Activated naive CD4-positive, alpha-beta T cell treated with anti-CD3 and anti-CD28 coated beads for 36 hours (primary cell): Measurements from ENCODE around the gene ZNF638. TPM values are rescaled to one million over a fixed set of nuclear protein-coding genes. Genes with fewer than 3 reads are reported as not detected.
A peak's percentile ranks its signal among the peaks of the same experiment; 100 is the strongest.
"Not testable (repeated sequence)": the region's sequence is repeated elsewhere in the genome, so short reads cannot be mapped to it uniquely, and the experiment has no call there.

Experiments
- CTCF ChIA-PET: fragments of 350-600 bp; sonication (Branson Sonifier 250); formaldehyde crosslinking; loops from one replicate; lab custom pipeline; 2021; ENCODE audit warnings: antibody characterized with exemption; lab: Charles Lee
- DNase-seq: peaks from one replicate; pipeline ENCODE4 v3.0.0-alpha.2; 2020
- H3K27ac Mint-ChIP-seq: one replicate; pipeline ENCODE4 v1.8.0; 2021; ENCODE audit warnings: mild to moderate bottlenecking, mixed read lengths
- H3K27me3 Mint-ChIP-seq: one replicate; pipeline ENCODE4 v1.8.0; 2021; ENCODE audit warnings: low read depth, mixed read lengths
- H3K36me3 Mint-ChIP-seq: one replicate; pipeline ENCODE4 v1.8.0; 2021; ENCODE audit warnings: low read depth, mixed read lengths
- H3K4me1 Mint-ChIP-seq: one replicate; pipeline ENCODE4 v1.8.0; 2021; ENCODE audit warnings: low read depth, mixed read lengths
- H3K4me3 Mint-ChIP-seq: one replicate; pipeline ENCODE4 v1.8.0; 2021; ENCODE audit warnings: mild to moderate bottlenecking, moderate library complexity, mixed read lengths
- H3K9me3 Mint-ChIP-seq: one replicate; pipeline ENCODE4 v1.8.0; 2021; ENCODE audit warnings: mixed read lengths
- intact Hi-C: fragments of 100-400 bp; cut with micrococcal nuclease; formaldehyde crosslinking; loops from one replicate; pipeline ENCODE4 v1.15.1; 2023
- total RNA-seq, 2 experiments: library from RNA; stranded (reverse); gene quantifications; one replicate each; pipeline ENCODE4 v1.2.3, GENCODE V29; 2021

Gene ZNF638
- total RNA-seq, 2 experiments from 2014 or later: 79.8 to 84.0 TPM

DNA sequence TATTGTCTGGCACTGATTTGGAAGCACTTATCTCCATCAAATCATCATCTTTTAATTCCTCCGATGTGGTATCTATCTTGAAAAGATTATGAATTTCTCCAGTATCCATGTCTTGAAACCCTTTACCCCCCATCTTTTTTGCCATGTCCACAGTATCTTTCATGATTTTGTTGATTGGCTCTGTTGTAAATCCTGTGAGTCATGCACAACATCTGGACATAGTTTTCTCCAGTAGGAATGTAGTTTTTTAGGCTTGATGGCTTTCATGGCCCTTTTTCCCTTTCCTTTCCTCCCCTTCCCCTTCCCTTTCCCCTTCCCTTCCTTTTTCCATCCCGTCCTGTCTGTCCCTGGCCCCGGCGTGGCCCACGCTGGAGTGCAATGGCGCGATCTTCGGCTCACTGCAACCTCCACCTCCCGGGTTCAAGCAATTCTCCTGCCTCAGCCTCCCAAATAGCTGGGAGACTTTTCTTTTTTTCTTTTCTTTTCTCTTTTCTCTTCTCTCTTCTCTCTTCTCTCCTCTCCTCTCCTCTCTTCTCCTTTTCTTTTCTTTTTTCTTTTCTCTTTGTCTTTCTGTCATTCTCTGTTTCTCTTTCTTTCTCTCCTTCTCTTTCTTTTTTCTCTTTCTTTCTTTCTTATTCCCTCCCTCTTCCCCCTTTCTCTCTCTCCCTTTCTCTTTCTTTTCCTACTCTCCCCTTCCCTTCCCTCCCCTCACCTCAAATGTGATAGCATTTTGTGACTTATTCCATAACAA, 18.4 kb upstream of the ZNF638 start:
- CTCF ChIA-PET: interaction anchor here (1.0 to 2.0 kb wide), 2 partner anchors 13 to 291 kb away, joined by 3 to 5 read pairs; no protein-coding TSS in a partner anchor
- no peak for DNase-seq
- Mint-ChIP-seq H3K9me3 (peaks cover 8% of the 10 kb centered on the region), H3K27ac (no peak overlapping the region), H3K36me3 (peaks cover 6% of the 10 kb centered on the region), H3K27me3 (peaks cover 2% of the 10 kb centered on the region), H3K4me3 (no peak overlapping the region), H3K4me1 (no peaks in the 10 kb centered on the region)
- intact Hi-C loops: no loop called here

GRCh38 chr2:71317060-71317459, 14.5 kb upstream of the ZNF638 start:
- Mint-ChIP-seq H3K4me1 (no peaks in the 10 kb centered on the region), H3K27ac (no peak overlapping the region), H3K27me3 (peaks cover 2% of the 10 kb centered on the region), H3K9me3 (peaks cover 39% of the 10 kb centered on the region), H3K4me3 (no peak overlapping the region), H3K36me3 (peaks cover 9% of the 10 kb centered on the region)
- CTCF ChIA-PET: no interaction called here
- no peak for DNase-seq
- intact Hi-C loops: no loop called here

- peaks cover 45% of the 10 kb centered on the region for H3K9me3 Mint-ChIP-seq
- H3K27me3 Mint-ChIP-seq, H3K27ac Mint-ChIP-seq, intact Hi-C loops, H3K4me1 Mint-ChIP-seq, DNase-seq, H3K36me3 Mint-ChIP-seq, H3K4me3 Mint-ChIP-seq: not testable (repeated sequence)
- CTCF ChIA-PET: interaction anchor here (0.6 to 1.1 kb wide), 2 partner anchors 19 to 226 kb away, joined by 3 read pairs; no protein-coding TSS in a partner anchor
These were observed 13.7 kb upstream of the ZNF638 start for GRCh38 chr2:71317900-71318299.

DNA sequence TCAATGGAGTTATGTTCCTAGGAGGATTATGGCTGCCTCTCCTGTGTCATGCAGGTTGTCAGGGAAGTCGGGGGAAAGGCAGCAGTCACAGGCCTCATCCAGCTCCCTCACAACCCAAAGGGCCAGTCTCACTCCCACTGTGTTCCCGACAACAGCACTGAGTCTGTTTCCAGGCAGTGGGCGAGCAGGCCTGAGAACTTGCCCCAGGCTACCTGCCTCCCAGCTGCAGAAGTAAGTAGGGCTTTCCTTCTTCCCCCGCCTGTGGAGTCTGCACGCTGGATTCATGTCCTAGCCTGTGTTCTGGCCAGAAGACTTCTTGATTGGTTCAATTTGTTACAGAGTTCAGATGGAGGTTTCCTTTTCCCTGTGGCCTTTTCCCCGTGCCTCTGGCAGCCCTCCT, 8.2 kb upstream of the ZNF638 start:
- Mint-ChIP-seq H3K9me3 (peaks cover 35% of the 10 kb centered on the region), H3K4me3 (no peak overlapping the region), H3K27ac (no peak overlapping the region), H3K36me3 (peaks cover 3% of the 10 kb centered on the region), H3K27me3 (no peaks in the 10 kb centered on the region), H3K4me1 (no peaks in the 10 kb centered on the region)
- DNase-seq: no peak
- intact Hi-C loops: no loop called here
- CTCF ChIA-PET: interaction anchor here (1.9 kb wide), 1 partner anchor 24 kb away, joined by 5 read pairs; no protein-coding TSS in a partner anchor

DNA sequence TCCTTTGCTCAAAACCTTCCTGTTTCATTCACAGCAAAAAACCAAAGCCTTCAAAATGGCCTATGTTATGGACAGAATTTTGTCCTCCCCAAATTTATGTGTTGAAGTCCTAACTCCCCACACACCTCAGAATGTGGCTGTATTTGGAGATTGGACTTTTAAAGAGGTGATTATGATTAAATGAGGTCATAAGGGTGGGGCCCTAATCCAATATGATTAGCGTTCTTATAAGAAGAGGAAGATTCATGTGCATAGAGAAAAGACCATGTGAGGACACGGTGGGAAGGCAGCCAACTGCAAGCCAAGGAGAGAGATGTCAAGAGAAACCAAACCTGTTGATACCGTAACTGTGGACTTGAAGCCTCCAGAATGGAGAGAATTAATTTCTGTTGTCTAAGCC, 4.6 kb upstream of the ZNF638 start:
- no peaks in the 10 kb centered on the region for H3K27me3 Mint-ChIP-seq
- H3K27ac Mint-ChIP-seq: no peak overlapping the region
- CTCF ChIA-PET: no interaction called here
- no peak for DNase-seq
- intact Hi-C loops: no loop called here
- peaks cover 6% of the 10 kb centered on the region for H3K9me3 Mint-ChIP-seq
- peaks cover 3% of the 10 kb centered on the region for H3K4me1 Mint-ChIP-seq
- no peak overlapping the region for H3K4me3 Mint-ChIP-seq
- peaks cover 2% of the 10 kb centered on the region for H3K36me3 Mint-ChIP-seq

DNA sequence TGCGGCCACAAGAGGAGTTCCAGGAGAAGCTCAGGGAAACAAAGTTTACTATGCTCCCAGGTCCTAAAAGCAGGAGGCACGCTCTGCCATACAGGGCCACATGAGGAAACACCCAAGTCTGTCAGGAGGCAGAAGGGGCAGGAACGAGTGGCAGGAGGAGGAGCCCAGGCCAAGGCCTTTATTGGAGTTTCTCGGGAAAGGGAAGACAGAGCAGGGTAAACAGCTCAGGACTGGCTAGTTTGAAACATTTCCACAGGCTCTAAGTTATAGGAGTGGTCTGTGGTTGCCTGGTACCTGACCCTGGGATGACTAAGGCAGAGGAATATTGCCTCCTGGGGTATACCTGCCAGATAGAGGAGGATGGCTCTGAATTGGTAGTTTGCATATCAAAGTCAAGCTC, 3.7 kb upstream of the ZNF638 start:
- no peak for DNase-seq
- no peaks in the 10 kb centered on the region for H3K27me3 Mint-ChIP-seq
- H3K9me3 Mint-ChIP-seq: no peaks in the 10 kb centered on the region
- H3K4me3 Mint-ChIP-seq: no peak overlapping the region
- no peak overlapping the region for H3K27ac Mint-ChIP-seq
- CTCF ChIA-PET: interaction anchor here (1.2 kb wide), 1 partner anchor 134 kb away, joined by 3 read pairs; no protein-coding TSS in a partner anchor
- intact Hi-C loops: no loop called here
- peaks cover 8% of the 10 kb centered on the region for H3K4me1 Mint-ChIP-seq
- H3K36me3 Mint-ChIP-seq: peaks cover 9% of the 10 kb centered on the region

DNA sequence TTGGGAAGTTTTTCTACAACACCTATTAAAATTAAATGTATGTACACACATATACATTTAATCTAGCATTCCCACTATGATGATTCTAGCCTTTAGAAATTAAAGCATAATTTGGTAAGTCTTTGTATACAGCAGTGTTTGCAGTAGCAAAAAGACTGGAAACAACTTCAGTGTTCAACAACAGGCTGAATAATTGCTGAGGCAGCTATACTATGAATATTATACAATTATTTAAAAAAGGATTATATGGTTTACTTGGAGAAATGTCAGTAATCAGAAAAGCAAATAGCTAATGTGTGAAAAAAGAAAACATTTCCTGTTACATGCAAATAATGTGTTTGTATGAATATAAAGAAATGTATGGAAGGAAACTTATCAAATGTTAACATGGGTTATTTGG, 1.4 kb upstream of the ZNF638 start:
- Mint-ChIP-seq H3K27me3 (no peaks in the 10 kb centered on the region), H3K36me3 (peaks cover 18% of the 10 kb centered on the region), H3K4me3 (no peak overlapping the region), H3K27ac (no peak overlapping the region), H3K4me1 (peaks cover 25% of the 10 kb centered on the region), H3K9me3 (no peaks in the 10 kb centered on the region)
- CTCF ChIA-PET: interaction anchor here (0.5 to 4.7 kb wide), 7 partner anchors 14 to 879 kb away, joined by 3 to 37 read pairs (median 9); no protein-coding TSS in a partner anchor
- intact Hi-C loops: loop anchor here (5.0 kb wide), 1 partner anchor 1902 kb away; the partner anchor contains the start of genes CCT7 and PRADC1
- no peak for DNase-seq

- H3K4me3 Mint-ChIP-seq: peak overlapping the region; percentile 99
- no peak for DNase-seq
- peaks cover 18% of the 10 kb centered on the region for H3K36me3 Mint-ChIP-seq
- intact Hi-C loops: loop anchor here (1.0 to 5.0 kb wide), 6 partner anchors 31 to 1902 kb away; partner anchors contain the start of genes CCT7, MCEE, MPHOSPH10 and NAGK
- H3K27ac Mint-ChIP-seq: no peak overlapping the region
- no peaks in the 10 kb centered on the region for H3K27me3 Mint-ChIP-seq
- H3K9me3 Mint-ChIP-seq: no peaks in the 10 kb centered on the region
- peaks cover 28% of the 10 kb centered on the region for H3K4me1 Mint-ChIP-seq
- CTCF ChIA-PET: interaction anchor here (0.5 to 4.7 kb wide), 14 partner anchors 13 to 878 kb away, joined by 3 to 37 read pairs (median 4); partner anchors contain the start of gene PAIP2B
These were observed 824 bp upstream of the ZNF638 start for GRCh38 chr2:71330585-71331330.

GRCh38 chr2:71331331-71331580, 326 bp upstream of the ZNF638 start:
- peak overlapping the region; percentile 75 for H3K27ac Mint-ChIP-seq
- intact Hi-C loops: loop anchor here (1.0 to 5.0 kb wide), 6 partner anchors 32 to 1901 kb away; partner anchors contain the start of genes CCT7, MCEE, MPHOSPH10 and NAGK
- peaks cover 18% of the 10 kb centered on the region for H3K36me3 Mint-ChIP-seq
- not testable (repeated sequence) for H3K9me3 Mint-ChIP-seq, H3K27me3 Mint-ChIP-seq
- DNase-seq: peak; percentile 36
- peak overlapping the region; percentile 99 for H3K4me3 Mint-ChIP-seq
- CTCF ChIA-PET: interaction anchor here (0.6 to 4.7 kb wide), 29 partner anchors 12 to 1742 kb away, joined by 3 to 37 read pairs (median 4); partner anchors contain the start of gene PAIP2B
- H3K4me1 Mint-ChIP-seq: peaks cover 32% of the 10 kb centered on the region

GRCh38 chr2:71332435-71332796, 834 bp downstream of the ZNF638 start:
- peak overlapping the region; percentile 99 for H3K4me3 Mint-ChIP-seq
- CTCF ChIA-PET: interaction anchor here (1.0 to 4.7 kb wide), 5 partner anchors 32 to 265 kb away, joined by 3 to 37 read pairs (median 4); no protein-coding TSS in a partner anchor
- H3K27ac Mint-ChIP-seq: peak overlapping the region; percentile 98
- peaks cover 18% of the 10 kb centered on the region for H3K36me3 Mint-ChIP-seq
- no peak for DNase-seq
- peaks cover 43% of the 10 kb centered on the region for H3K4me1 Mint-ChIP-seq
- H3K27me3 Mint-ChIP-seq: no peaks in the 10 kb centered on the region
- no peaks in the 10 kb centered on the region for H3K9me3 Mint-ChIP-seq
- intact Hi-C loops: loop anchor here (2.0 to 5.0 kb wide), 2 partner anchors 20 to 1900 kb away; partner anchors contain the start of genes CCT7 and PRADC1

DNA sequence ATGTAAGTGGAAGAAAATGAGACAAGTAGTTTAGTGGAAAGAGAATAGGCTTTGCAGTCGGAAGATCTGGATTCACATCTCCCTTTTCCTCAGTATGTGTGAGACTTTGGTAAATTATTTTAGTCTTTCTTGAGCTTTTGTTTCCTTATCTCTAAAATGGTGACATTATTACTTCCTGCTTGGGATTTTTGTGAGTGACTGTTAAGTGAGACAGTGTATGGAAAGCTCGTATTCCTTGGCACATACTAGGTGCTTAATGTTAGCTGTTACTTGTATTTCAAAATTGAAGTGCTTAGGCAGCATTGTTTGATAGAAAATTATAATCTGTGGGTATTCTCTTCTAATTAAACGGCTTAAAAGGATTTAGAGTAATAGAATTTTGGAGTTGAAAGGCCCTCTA, 2.0 kb downstream of the ZNF638 start:
- intact Hi-C loops: loop anchor here (2.0 to 5.0 kb wide), 2 partner anchors 19 to 1899 kb away; partner anchors contain the start of genes CCT7 and PRADC1
- Mint-ChIP-seq H3K27ac (peak overlapping the region; percentile 54), H3K4me1 (peaks cover 52% of the 10 kb centered on the region), H3K4me3 (peak overlapping the region; percentile 99), H3K36me3 (peaks cover 18% of the 10 kb centered on the region), H3K27me3 (no peaks in the 10 kb centered on the region), H3K9me3 (no peaks in the 10 kb centered on the region)
- CTCF ChIA-PET: interaction anchor here (0.6 to 4.7 kb wide), 4 partner anchors 9 to 128 kb away, joined by 3 to 37 read pairs (median 3); no protein-coding TSS in a partner anchor
- DNase-seq: no peak

DNA sequence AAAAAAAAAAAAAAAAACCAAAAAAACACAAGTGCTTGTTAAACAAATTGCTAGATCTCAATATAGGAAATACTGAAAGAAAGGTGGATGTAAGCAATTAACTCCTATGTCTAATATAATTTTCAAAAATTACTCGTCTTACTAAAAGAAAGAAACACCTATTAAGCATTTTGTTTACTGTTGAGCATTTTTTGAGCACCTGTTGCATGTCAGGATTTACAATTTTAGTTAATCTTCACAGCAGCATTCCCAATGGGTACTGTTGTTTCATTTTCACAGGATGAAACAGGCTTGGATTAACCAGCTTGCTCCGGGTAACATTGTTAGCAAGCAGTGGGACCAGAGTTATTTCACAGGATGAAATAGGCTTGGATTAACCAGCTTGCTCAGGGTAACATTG, 4.8 kb downstream of the ZNF638 start:
- DNase-seq: no peak
- CTCF ChIA-PET: no interaction called here
- Mint-ChIP-seq H3K27ac (no peak overlapping the region), H3K9me3 (no peaks in the 10 kb centered on the region), H3K27me3 (no peaks in the 10 kb centered on the region), H3K4me1 (peaks cover 63% of the 10 kb centered on the region), H3K36me3 (peaks cover 18% of the 10 kb centered on the region), H3K4me3 (no peak overlapping the region)
- intact Hi-C loops: no loop called here
